H1 (cell line): Measurements from ENCODE around the gene SVOPL.

Experiments
- CTCF ChIP-seq, 3 experiments: IDR thresholded peaks; 1 replicate in 2 of 3; 2 replicates in 1 of 3; pipeline versions ENCODE4 v1.5.1 to v1.6.1; 2011; ENCODE audit warnings: low read length in 3 of 3, mild to moderate bottlenecking in 3 of 3, inconsistent platforms in 2 of 3, low read depth in 1 of 3, moderate library complexity in 1 of 3; ENCODE audit not compliant: insufficient read depth in 1 of 3; ENCODE audit errors: control extremely low read depth in 1 of 3
- EP300 ChIP-seq, 2 experiments: IDR thresholded peaks; 1 replicate in 1 of 2; 2 replicates in 1 of 2; pipeline ENCODE4 v1.6.1; 2011 to 2012; ENCODE audit warnings: low read depth in 2 of 2, low read length in 2 of 2, mild to moderate bottlenecking in 2 of 2, borderline replicate concordance in 1 of 2, inconsistent platforms in 1 of 2, moderate library complexity in 1 of 2
- POLR2AphosphoS5 ChIP-seq: IDR thresholded peaks from 2 replicates; pipeline ENCODE4 v1.6.1; 2011; ENCODE audit warnings: low read depth, low read length
- SIN3A ChIP-seq, 2 experiments: IDR thresholded peaks in 1 of 2; conservative IDR thresholded peaks in 1 of 2; 2 replicates each; pipeline ENCODE4 v1.6.1; 2011 to 2012; ENCODE audit warnings: low read length in 2 of 2, improper control_type of control experiment in 1 of 2, low read depth in 1 of 2, mild to moderate bottlenecking in 1 of 2
- SP1 ChIP-seq: IDR thresholded peaks from 2 replicates; pipeline ENCODE4 v1.6.1; 2011; ENCODE audit warnings: low read depth, low read length

- TF ChIP-seq CTCF (IDR thresholded peaks at IDR 0.05; ENCODE audit: control extremely low read depth in 1 of 3, insufficient read depth in 1 of 3, low read depth in 1 of 3, low read length in 3 of 3) (no peak), POLR2AphosphoS5 (no peak), SIN3A (conservative IDR thresholded peaks at IDR 0.05 in 1 of 2, IDR thresholded peaks at IDR 0.05 in 1 of 2; ENCODE audit: low read depth in 1 of 2, low read length in 2 of 2) (no peak), EP300 (IDR thresholded peaks at IDR 0.05; ENCODE audit: borderline replicate concordance in 1 of 2, low read depth in 2 of 2, low read length in 2 of 2) (no peak), SP1 (no peak)
Observed at GRCh38 chr7:138555684-138556083, 145.5 kb downstream of the SVOPL start.
